ENCODE data around the gene KANK4.

The KANK4 gene

DNA sequence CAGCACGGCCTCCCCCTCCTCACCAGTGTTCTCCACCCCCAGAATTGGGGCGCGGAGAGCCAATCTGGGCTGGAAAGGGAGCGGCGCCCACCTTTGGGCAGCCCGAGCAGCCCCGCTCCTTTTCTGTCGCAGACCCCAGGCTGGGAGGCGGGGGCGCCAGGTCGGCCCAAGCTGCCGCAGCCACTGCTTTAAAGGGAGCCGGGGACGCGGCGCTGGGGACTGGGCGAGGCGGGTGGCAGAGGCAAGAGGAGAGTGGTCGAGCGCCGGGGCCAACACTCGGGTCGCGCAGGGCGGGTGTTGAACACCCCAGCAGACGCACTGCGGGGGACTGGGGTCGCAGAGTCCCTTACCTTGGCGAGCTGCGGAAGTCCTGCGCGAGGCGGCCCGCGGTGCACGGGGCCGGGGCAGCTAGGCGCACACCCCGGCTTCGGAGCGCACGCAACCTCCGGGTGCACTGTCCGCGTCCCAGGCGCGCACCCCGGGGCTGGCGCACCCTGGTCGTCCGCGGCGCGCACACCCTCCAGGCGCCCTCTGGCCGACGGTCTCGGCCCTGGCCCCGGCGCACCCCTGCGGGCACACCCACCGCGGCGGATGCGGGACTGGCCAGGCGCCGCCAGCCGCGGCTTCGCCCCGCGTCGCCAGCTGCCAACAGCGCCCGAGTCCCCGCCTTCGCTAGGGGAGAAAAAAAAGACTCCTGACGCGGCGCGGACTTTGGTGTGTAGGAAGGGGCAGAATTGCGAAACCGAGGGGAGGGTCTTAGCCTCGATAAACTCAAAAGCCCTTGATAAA, at the start of gene KANK4:
Gene KANK4 (minus strand): TSS at position 679 of the 789 bp plus-strand sequence. CDS start 37,870 bp downstream, outside the sequence.
- peak in 2 of 3 experiments; percentile 47 to 66 for DNase-seq

DNA sequence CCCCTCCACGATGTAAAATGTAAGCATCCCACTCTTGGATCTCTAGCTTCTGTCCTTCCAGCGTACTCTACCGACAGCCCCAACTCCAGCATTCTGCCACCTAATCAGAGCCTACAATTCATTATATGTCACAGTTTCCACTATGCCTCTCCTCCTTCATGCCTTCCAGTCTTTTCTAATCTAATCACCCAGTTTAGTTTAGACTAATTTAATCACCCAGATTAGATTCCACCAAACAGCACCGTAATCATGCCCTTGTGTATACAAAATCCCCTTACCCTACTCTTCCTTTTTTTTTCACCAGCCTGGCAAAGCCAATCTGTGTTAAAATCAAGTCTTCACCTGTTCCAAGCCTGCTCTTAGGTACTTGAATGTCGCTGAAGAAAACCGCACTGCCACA, 49.8 kb upstream of the KANK4 start:
- DNase-seq = no peak

DNA sequence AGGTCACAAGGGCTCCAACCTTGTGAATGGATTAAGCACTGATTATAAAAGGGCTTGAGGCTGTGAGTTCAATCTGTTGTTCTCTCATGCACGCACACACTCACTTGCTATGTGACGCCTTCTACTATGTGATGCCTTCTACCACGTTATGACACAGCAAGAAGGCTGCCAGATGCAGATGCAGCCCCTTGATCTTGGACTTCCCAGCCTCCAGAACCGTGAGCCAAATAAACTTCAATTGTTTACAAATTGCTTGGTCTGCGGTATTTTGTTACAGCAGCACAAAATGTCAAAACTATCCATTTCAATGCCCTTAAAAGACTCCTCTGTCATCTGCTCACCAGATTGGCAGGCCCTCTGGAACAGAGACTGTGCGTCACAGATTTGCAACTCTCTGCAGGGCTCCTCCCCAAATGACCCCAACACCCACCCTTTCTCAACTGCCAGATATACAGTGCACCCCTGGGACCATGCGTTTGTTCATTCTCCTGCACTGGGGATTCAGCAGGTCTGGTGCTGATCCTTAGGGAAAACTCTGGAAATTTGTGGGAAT, 47.8 kb upstream of the KANK4 start:
- no peak for DNase-seq

DNA sequence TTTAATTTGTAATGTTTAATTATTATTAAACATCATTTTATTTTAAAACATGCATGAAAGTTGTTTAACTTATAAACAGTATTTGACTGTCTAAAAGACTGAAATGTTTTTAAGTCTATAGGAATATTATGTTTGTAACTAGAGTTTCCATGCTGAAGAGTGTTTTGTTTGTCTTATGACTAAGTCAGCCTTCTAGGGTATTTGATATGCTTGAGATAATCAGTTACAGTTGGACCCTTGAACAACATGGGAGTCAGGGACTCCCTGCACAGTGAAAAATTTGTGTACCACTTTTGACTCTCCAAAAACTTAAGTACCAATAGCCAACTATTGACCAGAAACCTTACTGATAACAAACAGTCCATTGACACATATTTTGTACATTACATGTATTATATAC, 45.5 kb upstream of the KANK4 start:
- no peak for DNase-seq

DNA sequence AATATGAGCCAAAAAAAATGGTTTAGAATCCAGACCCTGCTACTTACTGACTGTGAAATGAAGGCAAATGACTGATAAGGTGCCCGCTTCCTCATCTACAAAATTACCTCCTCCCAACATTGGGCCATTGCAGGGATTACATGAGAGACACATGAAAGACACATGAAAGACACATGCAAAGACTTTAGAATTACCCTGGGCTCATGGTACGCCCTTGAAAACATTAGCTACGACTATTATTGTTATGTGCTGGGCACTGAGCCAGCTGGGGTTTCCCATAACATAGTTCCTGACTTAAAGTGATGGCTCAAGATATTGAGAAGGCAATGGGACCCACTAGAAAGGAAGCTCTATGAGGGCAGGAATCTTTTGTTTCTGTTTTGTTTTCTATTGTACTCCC, 43.7 kb upstream of the KANK4 start:
- peak in 1 of 3 experiments; percentile 38 for DNase-seq

DNA sequence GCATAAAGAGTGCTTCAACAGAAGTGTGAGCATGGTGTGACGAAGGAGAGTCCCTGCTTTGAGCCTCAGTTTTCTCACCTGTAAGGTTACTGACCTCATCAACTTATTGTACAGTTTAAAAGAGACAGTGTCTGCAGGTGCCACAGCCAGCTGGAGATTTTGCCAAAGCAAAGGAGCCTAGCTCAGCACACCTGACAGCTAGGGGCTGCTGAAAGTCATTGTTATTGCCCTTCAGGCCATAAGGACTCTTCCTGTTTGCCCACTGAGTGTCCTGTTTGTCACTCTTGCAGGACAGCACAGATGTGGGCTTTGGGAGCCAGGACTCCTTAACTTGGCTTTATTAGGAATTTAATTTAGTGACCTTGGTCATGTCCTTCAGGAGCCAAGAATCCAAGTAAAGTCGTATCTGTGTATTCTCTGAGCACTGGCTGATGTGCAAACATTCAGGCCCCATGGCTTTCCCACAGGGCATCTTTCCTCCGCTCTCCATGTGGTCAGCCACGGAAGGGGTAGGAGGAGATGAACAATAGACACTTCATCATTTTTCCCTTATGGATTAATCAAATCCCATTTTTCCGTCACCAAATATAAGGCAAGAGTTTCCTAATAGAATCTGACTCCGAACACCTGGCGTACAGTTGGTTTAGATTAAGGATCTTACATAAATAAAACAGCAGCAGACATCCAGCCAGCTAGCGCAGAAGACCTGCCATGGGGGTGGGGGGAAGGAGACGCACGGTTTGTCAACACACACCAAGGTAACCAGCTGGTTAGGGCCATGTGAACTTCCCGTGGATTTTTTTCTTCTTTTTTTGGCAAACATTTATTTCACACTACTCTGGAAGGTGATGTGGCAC, 43.1 kb upstream of the KANK4 start:
- peak in 2 of 3 experiments; percentile 53 to 78 for DNase-seq

DNA sequence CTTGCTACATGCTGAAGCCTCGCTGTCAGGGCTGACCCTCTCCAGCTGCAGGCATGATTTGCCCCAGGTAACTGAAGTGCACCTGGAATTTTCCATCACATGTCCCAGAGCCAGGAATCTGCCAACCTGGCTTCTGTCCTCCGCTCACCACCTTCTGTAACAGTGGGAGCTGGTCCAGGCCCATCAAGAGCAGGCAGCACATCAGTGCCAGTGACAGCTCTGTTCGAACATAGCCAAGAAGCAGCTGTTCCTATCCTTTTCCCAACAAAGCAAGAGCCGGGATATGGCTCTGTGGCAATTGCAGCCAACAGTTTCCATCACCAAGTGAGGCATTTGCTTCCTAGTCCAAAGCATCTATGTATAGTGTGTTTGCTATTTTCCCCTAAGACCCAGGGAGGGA, 42.2 kb upstream of the KANK4 start:
- DNase-seq = no peak

DNA sequence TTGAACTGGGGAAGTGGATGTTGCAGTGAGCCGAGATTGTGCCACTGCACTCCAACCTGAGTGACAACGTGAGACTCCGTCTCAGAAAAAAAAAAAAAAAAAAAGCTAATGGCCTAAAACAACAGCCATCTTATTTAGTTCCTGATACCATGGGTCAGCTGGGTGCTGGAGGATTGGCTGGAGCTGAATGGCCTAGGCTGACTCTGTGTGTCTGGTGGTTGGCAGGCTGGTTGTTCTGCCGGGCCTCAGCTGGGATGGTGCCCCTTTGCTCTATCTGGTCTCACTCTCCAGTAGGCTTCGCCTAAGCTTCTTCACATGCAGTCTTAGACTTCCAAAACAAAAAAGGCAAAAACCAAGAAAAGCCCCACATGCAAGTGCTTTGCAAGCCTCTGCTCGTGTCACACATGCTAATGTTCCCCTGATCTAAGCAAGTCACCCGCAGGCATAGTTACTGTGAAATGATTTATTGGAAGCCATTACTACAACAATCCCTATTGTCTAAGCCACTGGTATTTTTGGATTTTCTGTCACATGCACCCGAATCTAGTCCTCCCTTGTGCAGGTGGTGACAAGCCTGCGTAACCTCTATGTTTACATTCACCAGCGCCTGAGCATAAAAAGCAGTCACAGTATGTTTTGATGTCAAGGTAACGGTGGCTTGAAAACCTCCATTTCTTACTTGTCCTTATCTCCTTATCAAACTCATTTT, 39.6 kb upstream of the KANK4 start:
- DNase-seq = peak; percentile 22 to 93 (median 67)

DNA sequence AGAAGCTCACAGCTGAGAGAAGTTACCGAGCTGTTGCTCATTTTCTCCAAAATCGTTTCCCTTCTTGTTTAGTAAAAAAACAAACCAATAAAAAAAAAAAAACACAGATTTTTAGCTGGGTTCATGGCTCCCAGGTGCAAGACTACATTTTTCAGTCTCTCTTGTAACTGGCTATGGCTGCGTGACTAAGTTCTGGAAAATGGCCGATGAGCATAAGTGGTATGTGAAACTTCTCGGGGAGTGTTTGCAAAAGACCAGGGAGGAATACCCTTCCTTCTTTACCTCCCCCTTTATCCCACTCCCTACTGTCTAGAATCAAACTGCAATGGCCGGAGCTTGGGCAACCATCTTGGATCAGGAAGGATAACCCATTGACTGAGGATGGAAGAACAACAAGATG, 38.7 kb upstream of the KANK4 start:
- DNase-seq = no peak

DNA sequence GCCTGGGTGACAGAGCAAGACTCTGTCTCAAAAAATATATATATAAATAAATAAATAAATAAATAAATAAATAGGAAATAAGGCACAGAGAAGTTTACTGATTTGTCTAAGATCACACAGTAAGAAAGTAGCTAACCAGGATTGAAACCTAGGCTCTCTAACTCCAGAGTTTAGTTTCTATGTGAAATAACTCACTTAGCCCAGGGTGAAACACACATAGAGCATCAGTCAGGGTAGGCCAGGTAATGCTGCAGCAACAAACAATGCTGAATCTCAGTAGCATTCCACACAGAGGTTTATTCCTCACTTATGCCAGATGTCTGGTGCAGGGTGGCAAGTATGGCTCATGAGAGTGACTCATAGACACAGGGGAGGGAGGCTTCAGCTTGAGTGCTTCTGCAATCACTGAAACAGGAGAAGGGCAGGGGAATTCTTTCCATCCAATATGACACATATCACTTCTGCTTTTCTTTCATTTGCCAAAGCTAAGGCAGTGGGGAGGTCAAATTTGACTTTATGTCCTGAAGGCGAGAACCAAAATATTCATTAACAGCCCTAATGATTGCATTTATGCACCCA, 37.1 kb upstream of the KANK4 start:
- DNase-seq = no peak

DNA sequence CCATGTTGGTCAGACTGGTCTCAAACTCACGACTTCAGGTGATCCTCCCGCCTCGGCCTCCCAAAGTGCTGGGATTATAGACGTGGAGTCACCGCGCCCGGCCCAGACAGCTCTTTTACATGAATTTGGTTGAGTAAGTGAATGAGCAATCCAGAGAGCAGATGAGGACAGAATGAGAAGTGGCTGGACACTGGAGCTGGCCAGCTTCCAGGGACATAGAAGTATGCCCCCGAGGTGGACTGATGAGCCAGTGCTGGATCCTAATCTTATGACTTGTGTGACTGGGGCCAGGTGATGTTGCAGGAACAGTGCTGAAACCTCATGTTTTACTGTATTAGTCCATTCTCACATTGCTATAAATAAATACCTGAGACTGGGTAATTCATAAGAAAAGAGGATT, 35.9 kb upstream of the KANK4 start:
- no peak for DNase-seq

DNA sequence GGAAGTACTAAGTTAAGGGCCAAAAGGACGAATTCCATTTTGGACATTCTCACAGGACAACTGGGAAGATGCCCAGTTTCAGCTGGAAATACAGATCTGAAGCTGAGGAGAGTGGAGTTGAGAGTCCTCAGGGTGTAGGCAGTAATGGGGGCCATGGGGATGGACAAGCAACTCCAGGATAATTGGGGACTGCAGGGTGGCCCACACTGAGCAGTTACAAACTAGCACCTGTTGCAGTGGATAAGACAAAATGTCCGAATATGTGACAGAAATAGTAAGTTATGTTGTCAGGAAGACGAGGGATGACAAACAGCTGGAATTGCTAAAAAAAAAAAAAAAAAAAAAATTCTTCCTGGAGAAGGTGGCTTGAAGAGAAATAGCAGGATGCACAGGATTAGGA, 34.6 kb upstream of the KANK4 start:
- DNase-seq = no peak

DNA sequence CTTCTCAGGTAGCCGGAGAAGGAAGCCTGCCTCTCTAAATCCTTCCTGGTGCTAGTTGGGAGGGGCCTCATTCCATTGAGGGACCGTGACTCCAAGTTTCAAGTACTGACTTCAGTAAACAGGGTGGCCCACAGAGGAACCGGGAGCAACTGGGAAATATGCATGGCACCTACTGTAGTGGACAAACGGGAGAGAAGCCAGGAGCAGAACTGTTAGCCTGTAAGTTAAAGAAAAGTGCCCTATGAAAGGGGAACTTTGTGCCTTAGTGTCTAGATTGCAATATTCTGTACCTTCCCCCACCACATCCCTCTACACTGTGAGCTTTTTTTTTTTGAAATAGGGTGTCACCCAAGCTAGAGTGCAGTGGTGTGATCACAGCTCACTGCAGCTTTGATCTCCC, 33.2 kb upstream of the KANK4 start:
- DNase-seq = no peak

DNA sequence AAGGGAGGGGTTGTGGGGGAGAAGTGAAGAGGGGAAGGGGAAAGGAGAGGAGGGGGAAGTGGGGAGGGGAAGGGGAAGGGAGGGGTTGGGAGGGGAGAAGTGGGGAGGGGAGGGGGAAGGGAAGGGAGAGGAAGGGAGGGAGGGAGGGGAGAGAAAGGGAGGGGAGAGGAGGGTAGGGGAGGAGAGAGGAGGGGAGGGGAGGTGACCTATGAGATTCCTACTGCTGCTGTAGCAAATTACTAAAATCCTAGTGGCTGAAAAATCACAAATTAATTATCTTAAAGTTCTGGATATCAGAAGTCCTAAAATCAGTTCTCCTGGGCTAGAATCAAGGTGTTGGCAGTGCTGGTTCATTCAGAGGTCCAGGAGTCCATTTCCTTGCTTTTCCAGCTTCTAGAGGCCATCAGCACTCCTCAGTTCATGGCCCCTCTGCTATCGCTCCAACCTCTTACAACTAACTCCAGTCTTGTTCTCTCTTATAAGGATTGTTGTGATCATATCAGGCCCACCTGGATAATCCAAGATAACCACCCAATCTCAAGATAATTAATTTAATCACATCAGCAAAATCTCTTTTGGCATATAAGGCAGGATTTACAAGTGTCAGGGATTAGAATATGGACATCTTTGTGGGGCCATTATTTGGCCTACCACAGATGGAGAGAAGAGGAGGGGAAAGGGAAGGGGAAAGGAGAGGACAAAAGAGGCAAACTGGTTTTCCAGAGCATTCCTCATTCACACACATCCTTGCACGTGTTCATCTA, 30.4 kb upstream of the KANK4 start:
- DNase-seq = no peak

DNA sequence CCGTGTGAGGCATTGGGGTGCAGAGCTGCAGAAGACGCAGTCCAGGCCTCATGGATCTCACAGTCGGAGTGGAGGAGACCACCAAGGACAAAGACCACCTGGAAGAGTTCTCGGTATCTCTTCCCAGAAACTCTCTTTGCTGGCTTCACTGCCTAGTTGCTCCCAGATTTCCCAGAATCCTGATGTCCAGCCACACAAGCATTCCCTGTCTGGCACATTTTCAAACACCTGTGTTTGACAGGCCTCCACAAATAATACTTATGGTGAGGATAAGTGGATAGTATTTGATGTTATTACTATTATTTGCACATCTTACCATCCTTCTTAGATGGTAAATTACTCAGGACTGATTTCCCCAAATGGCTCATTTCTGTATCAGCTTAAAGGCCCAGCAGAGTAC, 27.7 kb upstream of the KANK4 start:
- DNase-seq = no peak

DNA sequence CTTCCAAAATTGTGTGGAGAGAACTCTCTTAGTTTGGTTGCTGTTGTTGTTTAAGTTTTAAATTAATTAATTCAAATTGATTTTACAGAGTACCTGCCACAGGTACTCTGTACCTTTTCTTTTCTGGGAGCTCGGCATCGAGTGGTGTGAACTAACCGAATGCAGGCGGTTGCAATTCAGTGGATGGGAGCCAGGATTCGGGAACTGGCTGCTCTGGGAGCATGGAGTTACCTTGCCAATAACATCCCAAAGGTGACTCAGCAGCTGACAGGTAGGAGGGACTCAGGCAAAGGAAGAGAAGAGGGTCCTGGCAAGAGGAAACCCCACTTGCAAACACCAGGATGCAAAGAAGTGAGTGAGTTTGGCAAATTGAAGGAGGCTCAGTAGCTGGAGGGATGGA, 24.7 kb upstream of the KANK4 start:
- no peak for DNase-seq

DNA sequence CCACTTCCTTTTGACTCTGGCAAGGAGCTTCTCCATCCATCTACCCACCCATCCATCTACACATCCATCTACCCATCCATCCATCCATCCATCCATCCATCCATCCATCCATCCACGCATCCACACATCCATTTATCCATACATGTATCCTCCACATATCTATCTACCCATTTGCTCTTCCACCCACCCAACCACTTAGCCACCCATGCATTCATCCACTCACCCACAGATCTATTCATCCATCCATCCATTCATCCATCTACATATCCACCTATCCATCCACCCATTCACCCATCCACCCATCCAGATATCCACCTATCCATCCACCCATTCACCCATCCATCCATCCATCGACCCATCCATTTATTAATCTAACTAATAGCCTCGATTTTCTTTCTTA, 23.0 kb upstream of the KANK4 start:
- DNase-seq = no peak

DNA sequence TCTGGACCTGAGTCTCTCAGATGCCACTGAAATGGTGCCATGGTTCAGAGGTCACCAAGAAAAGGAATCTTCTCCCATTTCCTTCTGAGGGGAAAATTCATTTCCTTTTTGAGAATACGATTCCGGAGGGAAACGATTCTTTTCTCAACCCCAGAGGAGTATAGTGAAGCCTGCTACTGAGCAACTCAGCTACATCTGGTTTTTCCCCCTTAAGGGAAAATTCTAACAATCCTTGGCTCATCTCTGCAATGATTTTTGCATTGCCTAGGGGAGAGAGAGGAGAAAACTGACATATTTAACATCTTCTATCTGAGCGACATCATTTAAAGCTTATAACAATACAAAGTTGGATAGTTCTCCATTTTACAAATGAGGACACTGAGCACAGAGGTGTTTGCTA, 22.4 kb upstream of the KANK4 start:
- DNase-seq = no peak

DNA sequence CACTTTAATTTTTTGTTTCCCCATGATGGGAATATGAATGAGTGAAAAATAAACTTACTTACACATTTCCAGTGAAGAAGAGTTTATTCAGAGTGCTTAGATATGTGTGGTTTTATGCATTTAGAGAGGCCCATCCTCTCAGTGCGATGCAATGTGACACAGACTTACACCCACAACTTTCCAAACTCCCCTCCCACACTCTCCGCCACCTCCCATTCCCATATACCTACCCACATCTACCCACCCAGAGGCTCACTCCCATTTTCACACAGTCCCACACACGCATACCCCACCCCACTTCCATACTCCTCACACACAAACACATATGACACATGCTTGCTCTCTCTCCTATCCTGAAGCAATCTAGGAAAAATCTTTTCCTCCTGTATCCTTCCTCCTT, 21.9 kb upstream of the KANK4 start:
- no peak for DNase-seq

DNA sequence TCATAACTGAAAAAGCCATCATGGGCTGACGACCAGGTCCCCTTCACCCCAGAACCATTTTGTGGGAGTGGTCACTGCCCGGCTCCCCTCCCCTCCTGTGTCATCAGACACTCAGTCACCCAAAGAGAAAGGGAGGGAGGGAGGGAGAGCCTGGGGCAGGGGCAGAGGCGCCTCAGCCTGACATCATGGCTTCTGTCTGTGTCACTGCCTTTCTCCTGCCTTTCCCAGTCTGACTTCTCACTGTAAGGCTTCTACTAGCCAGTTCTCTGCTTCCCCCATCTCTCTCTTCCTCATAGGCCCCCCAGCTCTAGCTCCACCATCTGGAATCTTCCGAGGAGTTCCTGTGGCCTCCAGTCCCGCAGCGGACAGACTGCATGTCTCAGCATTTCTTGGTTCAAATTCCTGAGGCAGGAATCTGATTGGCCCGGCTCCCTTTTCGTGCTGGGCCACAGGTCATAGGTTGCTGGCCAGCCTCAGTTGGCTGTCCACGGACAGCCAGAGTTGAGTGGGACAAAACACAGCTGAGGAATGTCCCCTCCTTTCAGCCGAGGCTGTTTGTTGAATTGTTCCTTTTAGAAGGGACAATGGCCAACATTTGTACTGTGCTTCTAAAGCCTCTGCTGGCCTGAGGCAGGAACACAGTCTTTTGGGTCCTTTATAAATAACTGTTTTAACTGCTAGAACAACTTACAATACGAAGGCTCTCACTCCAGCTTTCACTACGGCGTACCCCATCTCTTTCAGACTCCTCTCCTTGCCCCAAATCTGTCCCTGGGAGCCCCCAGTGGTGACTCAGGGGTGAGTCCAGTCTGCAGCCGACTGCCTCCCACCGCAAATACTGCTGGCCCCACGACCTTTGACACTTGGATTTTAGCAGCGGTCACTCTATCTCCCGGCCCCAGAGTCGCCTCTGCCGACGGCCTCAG, 18.7 kb upstream of the KANK4 start:
- DNase-seq = no peak
